Activated CD4-positive, alpha-beta T cell treated with anti-CD3 and anti-CD28 coated beads, Interleukin-2, amount 10 ng/mL, durations not matched to agents 24 days and 14 days (primary cell): ENCODE results near the gene TMEM156. TPM values are rescaled to one million over a fixed set of nuclear protein-coding genes. Genes with fewer than 3 reads are reported as not detected.
A peak's percentile ranks its signal among the peaks of the same experiment; 100 is the strongest.
"Not testable (repeated sequence)": the region's sequence is repeated elsewhere in the genome, so short reads cannot be mapped to it uniquely, and the experiment has no call there.

ENCODE experiments used
- DNase-seq: peaks from one replicate; pipeline ENCODE4 v3.0.0; 2022
- H3K27ac Mint-ChIP-seq: one replicate; pipeline ENCODE4 v1.8.0; 2022; ENCODE audit warnings: mild to moderate bottlenecking, mixed read lengths
- H3K27me3 Mint-ChIP-seq: one replicate; pipeline ENCODE4 v1.8.0; 2022; ENCODE audit warnings: mixed read lengths
- H3K36me3 Mint-ChIP-seq: one replicate; pipeline ENCODE4 v1.8.0; 2022; ENCODE audit warnings: low read depth, mild to moderate bottlenecking, mixed read lengths
- H3K4me1 Mint-ChIP-seq: one replicate; pipeline ENCODE4 v1.8.0; 2021; ENCODE audit warnings: mixed read lengths
- H3K4me3 Mint-ChIP-seq: one replicate; pipeline ENCODE4 v1.8.0; 2022; ENCODE audit warnings: mild to moderate bottlenecking, moderate library complexity, mixed read lengths
- H3K9me3 Mint-ChIP-seq: one replicate; pipeline ENCODE4 v1.8.0; 2021; ENCODE audit warnings: mixed read lengths
- intact Hi-C: fragments of 100-400 bp; cut with micrococcal nuclease; formaldehyde crosslinking; loops from one replicate; pipeline ENCODE4 v1.15.1; 2023
- total RNA-seq: library from RNA; stranded (reverse); gene quantifications from 2 replicates; pipeline ENCODE4 v1.2.3, GENCODE V29; 2022

TMEM156 gene
- total RNA-seq, 1 donor from 2014 or later: 26.9 TPM

- Mint-ChIP-seq H3K36me3 (no peaks in the 10 kb centered on the region), H3K27ac (no peak overlapping the region), H3K9me3 (no peaks in the 10 kb centered on the region), H3K27me3 (no peaks in the 10 kb centered on the region), H3K4me1 (peaks cover 31% of the 10 kb centered on the region), H3K4me3 (no peak overlapping the region)
- DNase-seq: no peak
- intact Hi-C loops: loop anchor here (10.0 kb wide), 1 partner anchor 901 kb away; no protein-coding TSS in a partner anchor
These were observed 4.0 kb upstream of the TMEM156 start for GRCh38 chr4:39036172-39036571.

- H3K27me3 Mint-ChIP-seq: not testable (repeated sequence)
- DNase-seq: peak; percentile 70
- intact Hi-C loops: loop anchor here (1.0 to 10.0 kb wide), 11 partner anchors 13 to 1139 kb away; partner anchors contain the start of genes LIAS, RPL9, TBC1D1 and WDR19
These were observed 604 bp downstream of the TMEM156 start for GRCh38 chr4:39031590-39032020.

GRCh38 chr4:39030725-39031124, 1.5 kb downstream of the TMEM156 start:
- no peak for DNase-seq

More at GRCh38 chr4:39031590-39032020, 604 bp downstream of the TMEM156 start:
- Mint-ChIP-seq H3K36me3 (peaks cover 13% of the 10 kb centered on the region), H3K27ac (peak overlapping the region; percentile 88), H3K4me1 (peaks cover 32% of the 10 kb centered on the region), H3K4me3 (peak overlapping the region; percentile 88)
- not testable (repeated sequence) for H3K9me3 Mint-ChIP-seq

GRCh38 chr4:39029752-39030694, 2.2 kb downstream of the TMEM156 start:
- Mint-ChIP-seq H3K4me1 (peaks cover 33% of the 10 kb centered on the region), H3K27me3 (no peaks in the 10 kb centered on the region), H3K36me3 (peaks cover 22% of the 10 kb centered on the region), H3K4me3 (peak overlapping the region; percentile 88), H3K27ac (peak overlapping the region; percentile 94), H3K9me3 (no peaks in the 10 kb centered on the region)
- DNase-seq: peak; percentile 76
- intact Hi-C loops: loop anchor here (5.0 to 10.0 kb wide), 6 partner anchors 93 to 1138 kb away; partner anchors contain the start of genes TBC1D1 and WDR19

More at GRCh38 chr4:39030725-39031124, 1.5 kb downstream of the TMEM156 start:
- H3K4me3 Mint-ChIP-seq: peak overlapping the region; percentile 88
- peak overlapping the region; percentile 94 for H3K27ac Mint-ChIP-seq
- no peaks in the 10 kb centered on the region for H3K27me3 Mint-ChIP-seq
- H3K36me3 Mint-ChIP-seq: peaks cover 18% of the 10 kb centered on the region
- intact Hi-C loops: loop anchor here (5.0 to 10.0 kb wide), 6 partner anchors 93 to 1138 kb away; partner anchors contain the start of genes TBC1D1 and WDR19
- peaks cover 32% of the 10 kb centered on the region for H3K4me1 Mint-ChIP-seq
- H3K9me3 Mint-ChIP-seq: no peaks in the 10 kb centered on the region

- no peaks in the 10 kb centered on the region for H3K27me3 Mint-ChIP-seq
- intact Hi-C loops: no loop called here
- peaks cover 27% of the 10 kb centered on the region for H3K4me1 Mint-ChIP-seq
- H3K9me3 Mint-ChIP-seq: peaks cover 10% of the 10 kb centered on the region
- peaks cover 47% of the 10 kb centered on the region for H3K36me3 Mint-ChIP-seq
- peak overlapping the region; percentile 32 for H3K4me3 Mint-ChIP-seq
- no peak overlapping the region for H3K27ac Mint-ChIP-seq
- DNase-seq: no peak
These were observed 6.1 kb downstream of the TMEM156 start for GRCh38 chr4:39026096-39026495.

- Mint-ChIP-seq H3K27ac (no peak overlapping the region), H3K36me3 (peaks cover 50% of the 10 kb centered on the region), H3K4me1 (peaks cover 27% of the 10 kb centered on the region), H3K4me3 (peak overlapping the region; percentile 32), H3K27me3 (no peaks in the 10 kb centered on the region), H3K9me3 (peaks cover 10% of the 10 kb centered on the region)
- intact Hi-C loops: no loop called here
- no peak for DNase-seq
These were observed 6.6 kb downstream of the TMEM156 start for GRCh38 chr4:39025552-39026085.

GRCh38 chr4:39024311-39024865, 7.8 kb downstream of the TMEM156 start:
- H3K4me3 Mint-ChIP-seq: no peak overlapping the region
- H3K36me3 Mint-ChIP-seq: peaks cover 53% of the 10 kb centered on the region
- peaks cover 10% of the 10 kb centered on the region for H3K9me3 Mint-ChIP-seq
- no peak overlapping the region for H3K27ac Mint-ChIP-seq
- intact Hi-C loops: no loop called here
- no peaks in the 10 kb centered on the region for H3K27me3 Mint-ChIP-seq
- no peak for DNase-seq
- peaks cover 26% of the 10 kb centered on the region for H3K4me1 Mint-ChIP-seq

- DNase-seq: no peak
- Mint-ChIP-seq H3K36me3 (peaks cover 58% of the 10 kb centered on the region), H3K4me3 (no peak overlapping the region), H3K4me1 (peaks cover 21% of the 10 kb centered on the region), H3K9me3 (peaks cover 10% of the 10 kb centered on the region), H3K27ac (no peak overlapping the region), H3K27me3 (no peaks in the 10 kb centered on the region)
- intact Hi-C loops: no loop called here
These were observed 9.2 kb downstream of the TMEM156 start for GRCh38 chr4:39023059-39023458.

GRCh38 chr4:39022241-39022640, 10.0 kb downstream of the TMEM156 start:
- intact Hi-C loops: no loop called here
- Mint-ChIP-seq H3K9me3 (peaks cover 10% of the 10 kb centered on the region), H3K36me3 (peaks cover 65% of the 10 kb centered on the region), H3K27ac (no peak overlapping the region), H3K4me3 (no peak overlapping the region), H3K27me3 (no peaks in the 10 kb centered on the region), H3K4me1 (peaks cover 21% of the 10 kb centered on the region)
- no peak for DNase-seq

GRCh38 chr4:39021631-39022030, 10.6 kb downstream of the TMEM156 start:
- H3K4me1 Mint-ChIP-seq: peaks cover 21% of the 10 kb centered on the region
- H3K27ac Mint-ChIP-seq: no peak overlapping the region
- no peaks in the 10 kb centered on the region for H3K27me3 Mint-ChIP-seq
- DNase-seq: no peak
- H3K9me3 Mint-ChIP-seq: peaks cover 10% of the 10 kb centered on the region
- H3K36me3 Mint-ChIP-seq: peaks cover 68% of the 10 kb centered on the region
- intact Hi-C loops: no loop called here
- H3K4me3 Mint-ChIP-seq: no peak overlapping the region

- H3K36me3 Mint-ChIP-seq: peaks cover 72% of the 10 kb centered on the region
- H3K4me3 Mint-ChIP-seq: no peak overlapping the region
- H3K27me3 Mint-ChIP-seq: no peaks in the 10 kb centered on the region
- DNase-seq: no peak
- intact Hi-C loops: no loop called here
- H3K4me1 Mint-ChIP-seq: peaks cover 16% of the 10 kb centered on the region
- H3K27ac Mint-ChIP-seq: no peak overlapping the region
- peaks cover 16% of the 10 kb centered on the region for H3K9me3 Mint-ChIP-seq
These were observed 12.1 kb downstream of the TMEM156 start for GRCh38 chr4:39020130-39020529.

- peaks cover 10% of the 10 kb centered on the region for H3K9me3 Mint-ChIP-seq
- peaks cover 19% of the 10 kb centered on the region for H3K4me1 Mint-ChIP-seq
- peaks cover 69% of the 10 kb centered on the region for H3K36me3 Mint-ChIP-seq
- intact Hi-C loops: no loop called here
- no peaks in the 10 kb centered on the region for H3K27me3 Mint-ChIP-seq
- no peak for DNase-seq
- no peak overlapping the region for H3K27ac Mint-ChIP-seq
- no peak overlapping the region for H3K4me3 Mint-ChIP-seq
These were observed 18.2 kb downstream of the TMEM156 start for GRCh38 chr4:39014028-39014427.

- H3K4me3 Mint-ChIP-seq: no peak overlapping the region
- DNase-seq: no peak
- peaks cover 50% of the 10 kb centered on the region for H3K36me3 Mint-ChIP-seq
- H3K27me3 Mint-ChIP-seq: no peaks in the 10 kb centered on the region
- intact Hi-C loops: no loop called here
- H3K4me1 Mint-ChIP-seq: peaks cover 13% of the 10 kb centered on the region
- peaks cover 9% of the 10 kb centered on the region for H3K9me3 Mint-ChIP-seq
- H3K27ac Mint-ChIP-seq: peak overlapping the region; percentile 30
These were observed 27.5 kb downstream of the TMEM156 start for GRCh38 chr4:39004758-39005157.

- H3K27me3 Mint-ChIP-seq, H3K27ac Mint-ChIP-seq, H3K4me1 Mint-ChIP-seq, DNase-seq, H3K4me3 Mint-ChIP-seq, intact Hi-C loops: not testable (repeated sequence)
- Mint-ChIP-seq H3K36me3 (peaks cover 59% of the 10 kb centered on the region), H3K9me3 (peaks cover 13% of the 10 kb centered on the region)
These were observed 30.2 kb downstream of the TMEM156 start for GRCh38 chr4:39002058-39002457.
